GM10266 (cell line): ENCODE data around the gene LSS.
"Not testable (repeated sequence)": the region's sequence is repeated elsewhere in the genome, so short reads cannot be mapped to it uniquely, and the experiment has no call there.

Experiments used
- DNase-seq: peaks from one replicate; pipeline ENCODE4 v3.0.0; 2012; ENCODE audit errors: extremely low spot score
- CTCF ChIP-seq: IDR thresholded peaks from 2 replicates; pipeline ENCODE4 v1.5.1; 2012; ENCODE audit warnings: mild to moderate bottlenecking, low read depth; ENCODE audit not compliant: control insufficient read depth, insufficient read depth; ENCODE audit errors: missing control alignments

LSS gene

DNA sequence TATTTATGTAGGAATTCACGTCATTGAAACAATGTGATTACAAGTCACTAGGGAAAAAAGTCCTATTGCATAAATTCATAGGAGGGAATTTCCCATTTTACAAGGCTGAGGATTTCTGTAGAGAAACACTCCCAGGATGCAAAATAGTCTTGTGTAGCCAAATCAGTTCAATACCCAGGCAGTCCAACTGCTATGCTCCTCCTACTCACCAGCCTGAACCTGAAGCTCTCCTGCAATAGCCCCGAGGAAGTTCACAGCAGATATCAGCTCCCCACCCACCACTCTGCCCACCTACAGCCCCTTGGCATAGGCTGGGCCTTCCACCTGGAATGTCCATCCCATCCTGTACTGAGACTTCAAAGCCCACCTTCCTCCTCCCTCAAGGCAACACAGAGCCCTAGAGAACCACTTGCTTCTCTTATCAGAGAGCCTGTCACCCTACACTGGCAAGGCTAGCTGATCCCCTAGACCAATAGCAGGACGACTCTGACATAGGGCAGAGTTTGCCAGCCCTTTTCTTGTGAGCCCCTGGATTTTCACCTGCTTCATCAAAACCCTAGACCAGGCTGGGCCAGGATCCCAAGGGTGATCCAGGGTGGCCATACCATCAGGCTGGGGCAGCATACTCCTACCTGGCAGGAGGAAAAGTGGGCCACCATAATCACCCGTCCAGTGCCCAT, 1.5 kb downstream of the LSS start:
- no peak for TF ChIP-seq CTCF
- peak; percentile 52 for DNase-seq

GRCh38 chr21:46226146-46226545, 2.4 kb downstream of the LSS start:
- no peak for DNase-seq
- TF ChIP-seq CTCF, result no peak

DNA sequence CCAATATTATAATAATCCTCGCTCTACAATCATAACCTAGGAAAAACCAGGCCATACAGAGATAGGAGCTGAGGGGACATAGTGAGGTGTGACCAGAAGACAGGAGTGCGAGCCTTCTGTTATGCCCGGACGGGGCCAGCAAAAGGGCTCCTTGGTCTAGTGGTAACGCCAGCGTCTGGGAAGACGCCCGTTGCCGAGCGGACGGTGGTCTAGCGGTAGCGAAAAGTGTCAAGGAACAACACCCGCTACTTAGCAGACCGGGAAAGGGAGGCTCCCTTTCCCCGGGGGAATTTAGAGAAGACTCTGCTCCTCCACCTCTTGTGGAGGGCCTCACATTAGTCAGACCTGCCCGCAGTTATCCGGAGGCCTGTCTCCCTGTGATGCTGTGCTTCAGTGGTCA, 4.9 kb downstream of the LSS start:
- not testable (repeated sequence) for DNase-seq

DNA sequence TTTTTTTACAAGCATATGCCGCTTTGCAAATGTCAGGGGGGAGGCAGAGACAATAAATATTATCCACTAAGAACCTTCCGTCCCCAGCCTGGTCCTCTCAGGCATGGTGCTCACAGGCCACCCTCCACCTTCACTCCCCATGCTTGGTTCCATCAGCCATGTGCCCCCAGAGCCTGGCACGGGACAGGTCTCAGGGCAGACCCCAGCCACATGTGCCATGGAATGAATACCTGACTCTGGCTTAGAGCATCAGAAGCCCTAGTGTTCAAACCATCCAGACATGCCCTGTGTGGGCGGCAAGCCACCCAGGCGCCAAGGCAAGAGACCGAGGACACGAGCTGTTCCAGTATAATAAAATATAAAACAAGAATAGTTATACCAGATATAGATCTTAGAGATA, 5.4 kb downstream of the LSS start:
- TF ChIP-seq CTCF, result no peak

DNA sequence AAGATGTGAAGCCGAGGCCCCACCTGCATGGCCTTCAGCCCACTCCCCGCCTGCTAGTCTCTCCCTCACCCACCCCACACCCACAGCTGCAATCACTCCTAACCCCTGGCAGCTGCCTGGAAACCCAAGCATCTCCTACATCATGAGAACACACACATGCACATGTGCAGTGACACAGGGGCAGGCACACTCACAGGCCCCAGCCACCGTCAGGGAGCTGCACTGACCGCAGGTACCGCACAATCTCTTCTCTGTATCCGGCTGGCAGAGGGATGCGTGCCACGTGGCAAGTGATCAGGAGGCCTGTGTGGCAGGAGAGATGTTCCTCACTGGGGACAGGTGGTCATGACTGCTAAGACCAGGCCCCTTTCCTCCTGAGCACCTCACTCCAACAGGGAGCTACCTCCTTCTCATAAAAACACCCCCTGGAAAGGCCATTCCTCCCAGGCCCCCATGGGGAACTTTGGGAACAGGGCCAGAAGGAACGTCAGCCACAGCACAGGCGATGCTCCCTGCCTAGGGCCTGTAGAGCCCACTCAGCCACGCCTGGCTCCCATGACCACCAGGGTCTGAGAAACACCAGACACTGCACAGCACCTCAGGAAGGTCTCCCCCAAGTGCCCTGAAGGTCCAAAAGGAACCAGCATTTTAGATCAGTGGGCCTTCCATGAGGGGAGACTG, 6.0 kb downstream of the LSS start:
- TF ChIP-seq CTCF, result no peak
- DNase-seq, result no peak

More for the DNA sequence above, 5.4 kb downstream of the LSS start:
- no peak for DNase-seq

DNA sequence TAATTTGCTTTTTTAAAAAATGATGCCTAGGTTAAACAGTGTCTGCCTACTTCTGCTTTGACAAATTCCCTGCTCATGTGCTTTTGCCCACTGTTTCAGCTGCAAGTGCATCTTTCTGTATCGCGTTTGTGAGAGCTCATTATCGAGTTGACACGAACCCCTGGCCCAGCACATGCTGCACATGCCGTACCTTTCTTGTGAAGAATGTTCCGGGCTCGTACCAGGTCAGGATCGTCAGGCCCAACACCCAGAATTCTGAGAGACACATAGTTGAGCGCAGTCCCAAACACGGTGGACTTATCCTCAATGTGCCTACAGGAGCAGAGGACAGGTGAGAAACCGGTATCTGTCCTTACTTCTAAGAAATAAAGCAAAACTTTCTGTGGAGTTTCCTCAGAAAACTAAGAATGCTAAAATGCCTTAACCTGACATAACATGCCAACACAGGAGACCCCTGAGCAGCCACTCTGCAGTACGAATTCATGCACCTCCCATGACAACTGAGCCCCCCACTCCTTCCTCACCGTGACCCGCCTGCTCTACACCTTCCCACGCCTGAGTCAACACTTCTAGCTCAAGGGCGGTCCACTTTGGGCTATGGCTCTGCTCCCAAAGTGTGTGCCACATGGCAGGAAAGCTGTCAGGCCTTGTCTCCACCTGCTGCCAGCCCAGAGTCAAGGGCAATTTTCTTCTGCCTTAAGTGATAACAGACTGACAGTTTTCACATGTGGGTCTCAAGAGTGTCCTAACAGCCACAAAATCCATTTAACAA, 6.7 kb downstream of the LSS start:
- no peak for TF ChIP-seq CTCF
- no peak for DNase-seq

DNA sequence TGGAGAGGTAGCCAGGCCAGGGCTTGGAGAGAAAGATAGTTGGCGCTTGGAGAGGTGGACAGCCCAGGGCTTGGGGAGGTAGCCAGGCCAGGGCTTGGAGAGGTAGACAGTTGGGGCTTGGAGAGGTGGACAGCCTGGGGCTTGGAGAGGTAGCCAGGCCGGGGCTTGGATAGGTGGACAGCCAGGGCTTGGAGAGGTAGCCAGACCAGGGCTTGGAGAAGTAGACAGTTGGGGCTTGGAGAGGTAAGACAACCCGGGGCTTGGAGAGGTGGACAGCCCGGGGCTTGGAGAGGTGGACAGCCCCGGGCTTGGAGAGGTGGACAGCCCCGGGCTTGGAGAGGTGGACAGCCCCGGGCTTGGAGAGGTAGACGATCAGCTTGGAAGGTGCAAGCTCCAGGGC, 7.7 kb downstream of the LSS start:
- no peak for TF ChIP-seq CTCF
- DNase-seq, result no peak
